ENCODE data around the gene TCN2. TPM values are rescaled to one million over a fixed set of nuclear protein-coding genes. Genes with fewer than 3 reads are reported as not detected.

Gene TCN2
- total RNA-seq, 1 donor from 2014 or later: 2.7 TPM

- DNase-seq (ENCODE audit: low read depth) (no peak), FAIRE-seq (no peak)
- H3K4me1 Mint-ChIP-seq (ENCODE audit: low read depth, unreplicated experiment): no peaks in the 10 kb centered on the region
- peaks cover 9% of the 10 kb centered on the region for H3K36me3 Mint-ChIP-seq (ENCODE audit: low read depth, unreplicated experiment)
- H3K27ac ChIP-seq (ENCODE audit: low read depth, low read length): no peak overlapping the region
- H3K9me3 ChIP-seq (ENCODE audit: insufficient read depth, low read depth, low read length): no peaks in the 10 kb centered on the region
- no peak overlapping the region for H2AFZ ChIP-seq (ENCODE audit: low read depth, low read length)
- H3K27me3 ChIP-seq (ENCODE audit: insufficient read depth, low read length): no peaks in the 10 kb centered on the region
- no peak overlapping the region for H3K4me3 ChIP-seq (ENCODE audit: insufficient read depth, low read depth, low read length)
- peaks cover 8% of the 10 kb centered on the region for H3K79me2 ChIP-seq (ENCODE audit: insufficient read depth, low read length)
- no peak overlapping the region for H3K9ac ChIP-seq (ENCODE audit: low read length)
- TF ChIP-seq CTCF (IDR thresholded peaks at IDR 0.05; ENCODE audit: insufficient read depth, low read depth, low read length) (no peak), EZH2 (IDR thresholded peaks at IDR 0.05; ENCODE audit: insufficient read depth, low read length) (no peak)
- no peak overlapping the region for H3K4me3 Mint-ChIP-seq (ENCODE audit: unreplicated experiment)
- H3K4me2 ChIP-seq (ENCODE audit: low read length): no peak overlapping the region
- peaks cover 1% of the 10 kb centered on the region for H3K27me3 Mint-ChIP-seq (ENCODE audit: low read depth, unreplicated experiment)
- no peak overlapping the region for H3K27ac Mint-ChIP-seq (ENCODE audit: unreplicated experiment)
- H3K4me1 ChIP-seq (ENCODE audit: insufficient read depth, low read length): peaks cover 5% of the 10 kb centered on the region
- no peaks in the 10 kb centered on the region for H3K9me3 Mint-ChIP-seq (ENCODE audit: unreplicated experiment)
- no peaks in the 10 kb centered on the region for H4K20me1 ChIP-seq (ENCODE audit: insufficient read depth, low read length)
- no peaks in the 10 kb centered on the region for H3K36me3 ChIP-seq (ENCODE audit: insufficient read depth, low read length)
Observed at GRCh38 chr22:30650508-30651116, 43.6 kb downstream of the TCN2 start.

DNA sequence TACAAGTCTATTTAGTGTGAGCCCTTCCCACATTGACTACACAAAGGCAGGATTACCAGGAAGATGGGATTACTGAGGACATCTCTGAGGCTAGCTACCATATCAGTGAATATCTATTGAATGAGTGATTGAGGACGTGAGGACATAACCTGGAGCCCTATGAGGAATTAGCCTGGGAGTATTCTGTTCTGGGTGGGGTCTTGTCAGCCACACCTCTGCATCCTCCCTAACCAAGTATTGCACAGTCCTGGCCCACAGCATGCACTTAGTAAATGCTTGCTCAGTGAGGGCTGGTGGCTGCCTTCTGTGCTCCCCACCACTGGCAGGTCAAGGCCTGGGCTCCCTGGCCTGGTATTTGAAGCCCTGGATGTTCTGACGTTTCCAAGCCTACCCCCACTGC is 45.9 kb downstream of the TCN2 start:
- Mint-ChIP-seq H3K9me3 (ENCODE audit: unreplicated experiment) (no peaks in the 10 kb centered on the region), H3K36me3 (ENCODE audit: low read depth, unreplicated experiment) (peaks cover 9% of the 10 kb centered on the region), H3K27me3 (ENCODE audit: low read depth, unreplicated experiment) (peaks cover 1% of the 10 kb centered on the region), H3K4me1 (ENCODE audit: low read depth, unreplicated experiment) (no peaks in the 10 kb centered on the region), H3K27ac (ENCODE audit: unreplicated experiment) (no peak overlapping the region), H3K4me3 (ENCODE audit: unreplicated experiment) (no peak overlapping the region)
- TF ChIP-seq EZH2 (IDR thresholded peaks at IDR 0.05; ENCODE audit: insufficient read depth, low read length) (no peak), CTCF (IDR thresholded peaks at IDR 0.05; ENCODE audit: insufficient read depth, low read depth, low read length) (no peak)
- H2AFZ ChIP-seq (ENCODE audit: low read depth, low read length): no peak overlapping the region
- H4K20me1 ChIP-seq (ENCODE audit: insufficient read depth, low read length): no peaks in the 10 kb centered on the region
- H3K27ac ChIP-seq (ENCODE audit: low read depth, low read length): no peak overlapping the region
- FAIRE-seq: no peak
- H3K9me3 ChIP-seq (ENCODE audit: insufficient read depth, low read depth, low read length): no peaks in the 10 kb centered on the region
- no peak overlapping the region for H3K4me2 ChIP-seq (ENCODE audit: low read length)
- no peaks in the 10 kb centered on the region for H3K27me3 ChIP-seq (ENCODE audit: insufficient read depth, low read length)
- no peak overlapping the region for H3K4me3 ChIP-seq (ENCODE audit: insufficient read depth, low read depth, low read length)
- H3K4me1 ChIP-seq (ENCODE audit: insufficient read depth, low read length): peaks cover 5% of the 10 kb centered on the region
- no peaks in the 10 kb centered on the region for H3K36me3 ChIP-seq (ENCODE audit: insufficient read depth, low read length)
- H3K79me2 ChIP-seq (ENCODE audit: insufficient read depth, low read length): no peaks in the 10 kb centered on the region
- DNase-seq (ENCODE audit: low read depth): no peak
- H3K9ac ChIP-seq (ENCODE audit: low read length): no peak overlapping the region

GRCh38 chr22:30654361-30654760 is 47.4 kb downstream of the TCN2 start:
- DNase-seq (ENCODE audit: low read depth): no peak
- Mint-ChIP-seq H3K27ac (ENCODE audit: unreplicated experiment) (no peak overlapping the region), H3K27me3 (ENCODE audit: low read depth, unreplicated experiment) (peaks cover 1% of the 10 kb centered on the region), H3K36me3 (ENCODE audit: low read depth, unreplicated experiment) (peaks cover 8% of the 10 kb centered on the region), H3K4me3 (ENCODE audit: unreplicated experiment) (no peak overlapping the region), H3K9me3 (ENCODE audit: unreplicated experiment) (no peaks in the 10 kb centered on the region), H3K4me1 (ENCODE audit: low read depth, unreplicated experiment) (no peaks in the 10 kb centered on the region)
- no peak overlapping the region for H3K27ac ChIP-seq (ENCODE audit: low read depth, low read length)
- no peaks in the 10 kb centered on the region for H3K27me3 ChIP-seq (ENCODE audit: insufficient read depth, low read length)
- no peak overlapping the region for H3K4me3 ChIP-seq (ENCODE audit: insufficient read depth, low read depth, low read length)
- TF ChIP-seq CTCF (IDR thresholded peaks at IDR 0.05; ENCODE audit: insufficient read depth, low read depth, low read length) (no peak), EZH2 (IDR thresholded peaks at IDR 0.05; ENCODE audit: insufficient read depth, low read length) (no peak)
- FAIRE-seq: no peak
- no peaks in the 10 kb centered on the region for H3K36me3 ChIP-seq (ENCODE audit: insufficient read depth, low read length)
- H3K4me2 ChIP-seq (ENCODE audit: low read length): no peak overlapping the region
- no peaks in the 10 kb centered on the region for H4K20me1 ChIP-seq (ENCODE audit: insufficient read depth, low read length)
- no peak overlapping the region for H2AFZ ChIP-seq (ENCODE audit: low read depth, low read length)
- no peaks in the 10 kb centered on the region for H3K79me2 ChIP-seq (ENCODE audit: insufficient read depth, low read length)
- H3K9me3 ChIP-seq (ENCODE audit: insufficient read depth, low read depth, low read length): no peaks in the 10 kb centered on the region
- H3K9ac ChIP-seq (ENCODE audit: low read length): no peak overlapping the region
- H3K4me1 ChIP-seq (ENCODE audit: insufficient read depth, low read length): no peaks in the 10 kb centered on the region
